ENCODE results near the gene CAB39L.

GRCh38 chr13:49428041-49428763 is 15.7 kb downstream of the CAB39L start:
- TF ChIP-seq CTCF (conservative IDR thresholded peaks at IDR 0.05; ENCODE audit: low read depth, low read length) (no peak), EZH2 (IDR thresholded peaks at IDR 0.05; ENCODE audit: borderline replicate concordance, low read depth, low read length, poor library complexity, severe bottlenecking) (no peak)
